Glutamatergic neuron (in vitro differentiated cells): ENCODE measurements around the gene MRPS2. TPM values are rescaled to one million over a fixed set of nuclear protein-coding genes. Genes with fewer than 3 reads are reported as not detected.

Source experiments
- DNase-seq: peaks from one replicate; pipeline ENCODE4 v3.0.0; 2022
- H3K27ac Mint-ChIP-seq: one replicate; pipeline ENCODE4 v1.8.0; 2020; ENCODE audit warnings: mild to moderate bottlenecking, mixed read lengths, inconsistent platforms; ENCODE audit not compliant: unreplicated experiment
- H3K27me3 Mint-ChIP-seq: one replicate; pipeline ENCODE4 v1.8.0; 2020; ENCODE audit warnings: mild to moderate bottlenecking, moderate library complexity, mixed read lengths, inconsistent platforms; ENCODE audit not compliant: unreplicated experiment
- H3K36me3 Mint-ChIP-seq: one replicate; pipeline ENCODE4 v1.8.0; 2020; ENCODE audit warnings: mild to moderate bottlenecking, mixed read lengths, inconsistent platforms; ENCODE audit not compliant: unreplicated experiment
- H3K4me1 Mint-ChIP-seq: one replicate; pipeline ENCODE4 v1.8.0; 2020; ENCODE audit warnings: mild to moderate bottlenecking, low read depth, mixed read lengths, inconsistent platforms; ENCODE audit not compliant: unreplicated experiment
- H3K4me3 Mint-ChIP-seq: one replicate; pipeline ENCODE4 v1.8.0; 2020; ENCODE audit warnings: mild to moderate bottlenecking, mixed read lengths, inconsistent platforms; ENCODE audit not compliant: unreplicated experiment
- H3K9me3 Mint-ChIP-seq: one replicate; pipeline ENCODE4 v1.8.0; 2020; ENCODE audit warnings: mild to moderate bottlenecking, moderate library complexity, mixed read lengths, inconsistent platforms; ENCODE audit not compliant: unreplicated experiment
- total RNA-seq: library from RNA; stranded (reverse); fragmentation: NEBNext Ultra II Directional; extraction: Animal tissue kit (Norgen Biotek cat#: 25700); gene quantifications from one replicate; pipeline ENCODE4 v1.2.1, GENCODE V29; 2021; ENCODE audit not compliant: unreplicated experiment
- TF ChIP-seq, protein P1 (sequence below): fragments of 200-600 bp; sonication (generic); IDR thresholded peaks from one replicate; pipeline ENCODE4 v1.5.0; 2021; ENCODE audit not compliant: partially characterized antibody, unreplicated experiment

MRPS2 gene
- total RNA-seq, 1 donor from 2014 or later = 30.7 TPM

DNA sequence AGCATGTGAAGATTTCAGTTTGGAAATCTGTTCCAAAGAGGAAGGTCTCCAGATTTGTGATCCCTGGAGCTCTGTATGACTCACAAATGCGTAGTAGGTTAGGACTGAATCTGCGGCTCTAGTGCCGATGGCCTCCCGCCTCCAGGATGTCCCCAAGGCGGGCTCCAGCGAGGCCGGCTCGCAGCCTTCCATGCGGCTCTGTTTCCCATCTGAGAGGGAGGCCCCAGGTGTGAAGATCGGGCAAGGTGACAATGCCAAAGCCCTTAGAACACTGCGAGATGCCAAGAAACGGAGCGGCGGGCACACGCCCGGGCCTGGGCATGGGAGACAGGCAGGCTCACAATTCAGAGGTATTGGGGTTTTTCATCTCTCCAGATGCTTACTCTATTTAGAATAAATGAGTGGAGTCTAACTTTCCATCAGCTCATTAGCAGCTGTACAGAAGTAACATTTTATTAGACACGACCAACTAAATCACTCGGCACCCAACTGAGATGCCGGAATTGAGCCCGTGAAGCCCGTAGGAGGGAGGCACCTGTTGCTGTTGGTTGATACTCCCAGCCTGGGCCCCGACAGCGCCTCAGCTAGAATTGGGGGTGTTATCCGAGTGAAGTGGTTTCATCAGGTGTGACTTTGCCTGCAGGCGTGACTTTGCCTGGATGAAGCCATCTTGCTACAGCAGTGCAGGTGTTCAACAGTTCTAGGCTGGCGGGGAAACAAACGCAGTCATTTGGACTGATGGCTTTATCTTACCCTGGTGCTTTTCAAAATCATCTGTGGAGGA, 7.4 kb upstream of the MRPS2 start:
- H3K36me3 Mint-ChIP-seq = no peaks in the 10 kb centered on the region
- no peak overlapping the region for H3K27ac Mint-ChIP-seq
- peaks cover 13% of the 10 kb centered on the region for H3K4me1 Mint-ChIP-seq
- H3K9me3 Mint-ChIP-seq = no peaks in the 10 kb centered on the region
- no peak overlapping the region for H3K4me3 Mint-ChIP-seq
- peak; percentile 4 for DNase-seq
- TF ChIP-seq, protein P1, sequence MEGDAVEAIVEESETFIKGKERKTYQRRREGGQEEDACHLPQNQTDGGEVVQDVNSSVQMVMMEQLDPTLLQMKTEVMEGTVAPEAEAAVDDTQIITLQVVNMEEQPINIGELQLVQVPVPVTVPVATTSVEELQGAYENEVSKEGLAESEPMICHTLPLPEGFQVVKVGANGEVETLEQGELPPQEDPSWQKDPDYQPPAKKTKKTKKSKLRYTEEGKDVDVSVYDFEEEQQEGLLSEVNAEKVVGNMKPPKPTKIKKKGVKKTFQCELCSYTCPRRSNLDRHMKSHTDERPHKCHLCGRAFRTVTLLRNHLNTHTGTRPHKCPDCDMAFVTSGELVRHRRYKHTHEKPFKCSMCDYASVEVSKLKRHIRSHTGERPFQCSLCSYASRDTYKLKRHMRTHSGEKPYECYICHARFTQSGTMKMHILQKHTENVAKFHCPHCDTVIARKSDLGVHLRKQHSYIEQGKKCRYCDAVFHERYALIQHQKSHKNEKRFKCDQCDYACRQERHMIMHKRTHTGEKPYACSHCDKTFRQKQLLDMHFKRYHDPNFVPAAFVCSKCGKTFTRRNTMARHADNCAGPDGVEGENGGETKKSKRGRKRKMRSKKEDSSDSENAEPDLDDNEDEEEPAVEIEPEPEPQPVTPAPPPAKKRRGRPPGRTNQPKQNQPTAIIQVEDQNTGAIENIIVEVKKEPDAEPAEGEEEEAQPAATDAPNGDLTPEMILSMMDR = no peak
- peaks cover 8% of the 10 kb centered on the region for H3K27me3 Mint-ChIP-seq

DNA sequence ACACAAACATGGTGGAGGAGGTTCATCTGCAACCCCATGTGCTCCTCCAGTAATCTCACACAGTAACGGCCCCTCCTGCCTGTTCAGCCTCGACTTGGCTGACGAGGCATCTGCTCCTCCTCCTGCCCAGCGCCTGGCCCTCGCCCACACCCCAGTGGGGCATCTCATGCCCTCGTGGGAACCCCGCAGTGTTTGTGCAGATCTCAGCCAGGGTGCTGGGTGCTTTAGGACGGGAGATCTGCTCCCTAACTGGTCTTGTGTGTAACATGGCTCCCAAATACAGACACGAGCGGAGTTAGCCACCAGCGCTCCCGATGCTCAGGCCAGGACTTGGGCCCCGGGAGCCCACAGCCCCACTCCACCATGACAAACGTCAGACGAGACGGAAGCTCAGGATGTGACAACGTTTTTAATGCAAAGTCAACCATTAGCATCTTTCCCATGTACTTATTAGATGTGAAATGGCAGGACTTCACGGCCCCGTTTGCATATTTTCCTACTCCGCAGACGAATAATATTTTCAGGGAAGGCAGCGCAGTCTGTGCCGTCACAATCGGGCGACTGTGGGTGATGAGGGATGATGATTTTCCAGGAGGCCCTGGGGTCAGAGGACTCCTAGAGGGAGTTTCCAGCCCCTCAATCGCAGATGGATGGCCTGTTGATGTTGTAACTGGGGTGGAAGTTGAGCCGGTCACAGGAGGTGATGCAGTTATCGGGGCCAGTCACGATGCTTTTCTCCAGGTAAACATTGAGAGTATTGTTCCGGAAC, 5.5 kb upstream of the MRPS2 start:
- TF ChIP-seq, protein P1 = no peak

DNA sequence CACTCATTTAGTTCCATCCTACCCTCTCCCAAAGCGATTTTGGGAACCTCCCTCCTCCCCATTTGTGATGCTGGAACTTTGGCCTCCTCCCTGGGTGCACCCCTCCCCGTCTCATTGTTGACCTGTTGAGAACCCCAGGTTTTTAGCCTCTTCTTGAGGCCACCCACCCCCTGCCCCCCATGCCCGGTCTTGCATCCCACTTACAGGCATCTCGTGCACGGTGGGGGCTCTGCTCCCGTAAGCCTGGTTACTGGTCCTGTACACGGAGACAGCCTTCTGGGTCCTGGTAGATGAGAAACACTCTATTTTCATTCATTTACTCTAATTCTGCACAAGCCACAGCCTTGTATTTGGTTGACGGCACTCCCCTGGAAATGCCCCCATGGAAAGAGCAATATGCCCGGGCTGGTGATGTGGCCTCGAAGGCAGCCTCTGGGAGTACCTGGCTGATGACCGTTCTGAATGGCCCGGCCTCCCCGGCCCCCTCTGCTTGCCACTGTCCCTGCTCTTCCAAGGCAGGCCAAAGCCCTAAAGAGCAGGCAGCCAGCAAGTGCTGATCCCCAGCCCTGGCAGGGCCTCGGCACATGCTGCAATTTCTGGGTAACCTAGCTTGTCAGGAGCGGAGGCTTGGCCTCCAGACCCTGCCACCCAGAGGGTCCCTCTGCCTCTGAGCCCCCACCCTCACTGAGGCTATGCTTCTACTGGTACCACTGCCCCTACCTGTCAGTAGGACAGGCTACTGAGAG, 1.9 kb upstream of the MRPS2 start:
- Mint-ChIP-seq H3K27me3 (peaks cover 6% of the 10 kb centered on the region), H3K9me3 (no peaks in the 10 kb centered on the region), H3K27ac (peak overlapping the region; percentile 28), H3K4me3 (peak overlapping the region; percentile 72), H3K36me3 (no peaks in the 10 kb centered on the region), H3K4me1 (peaks cover 3% of the 10 kb centered on the region)
- DNase-seq = no peak
- TF ChIP-seq, protein P1 = no peak

More for the DNA sequence above, 5.5 kb upstream of the MRPS2 start:
- Mint-ChIP-seq H3K9me3 (no peaks in the 10 kb centered on the region), H3K4me3 (no peak overlapping the region), H3K27ac (no peak overlapping the region), H3K36me3 (no peaks in the 10 kb centered on the region), H3K27me3 (peaks cover 3% of the 10 kb centered on the region), H3K4me1 (peaks cover 5% of the 10 kb centered on the region)
- no peak for DNase-seq

DNA sequence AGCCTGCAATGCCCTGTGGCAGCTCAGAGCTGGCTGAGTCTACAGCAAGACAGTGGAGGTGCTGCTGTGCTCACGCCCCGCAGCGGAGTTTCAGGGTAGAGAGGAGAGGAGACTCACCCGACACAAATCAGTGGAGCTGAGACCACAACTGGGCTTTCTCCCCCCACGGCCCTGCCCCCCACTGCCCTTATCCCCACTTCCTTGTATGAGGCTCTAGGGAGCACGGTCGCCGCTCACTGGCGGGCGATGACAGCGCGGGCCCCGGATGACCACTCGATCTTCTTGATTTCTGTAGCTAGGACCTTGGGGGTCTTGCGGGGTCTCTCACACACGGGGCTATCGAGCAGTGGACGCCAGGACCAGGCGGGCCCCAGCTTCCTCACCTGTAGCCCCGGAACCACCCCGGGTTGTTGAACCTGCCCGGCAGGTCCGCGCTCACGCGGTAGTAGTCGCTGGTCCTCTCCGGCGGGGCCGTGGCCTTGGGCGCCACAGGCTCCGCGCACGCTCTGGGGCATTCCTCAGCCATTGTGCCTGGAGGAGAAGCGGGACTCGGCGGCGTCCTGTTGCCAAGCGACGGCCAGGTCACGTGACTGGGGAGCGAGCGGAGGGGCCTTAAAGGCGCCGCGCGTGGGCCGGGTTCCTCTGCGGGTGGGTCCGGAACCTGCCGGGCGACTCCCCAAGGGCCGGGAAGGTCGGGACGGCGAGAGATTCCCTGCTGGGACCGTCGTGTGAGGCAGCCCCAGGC, 984 bp upstream of the MRPS2 start:
- TF ChIP-seq, protein P1 = no peak
- Mint-ChIP-seq H3K4me1 (peaks cover 3% of the 10 kb centered on the region), H3K9me3 (no peaks in the 10 kb centered on the region), H3K27ac (no peak overlapping the region), H3K27me3 (peaks cover 6% of the 10 kb centered on the region), H3K36me3 (no peaks in the 10 kb centered on the region), H3K4me3 (peak overlapping the region; percentile 72)
- peak; percentile 96 for DNase-seq
